GM20431 (cell line): ENCODE data around the gene STIMATE.

Experiments used
- in situ Hi-C: fragments of 300-500 bp; cut with MseI, MboI; formaldehyde crosslinking; loops from one replicate; pipeline ENCODE4 v1.15.0; 2020; ENCODE audit warnings: low sequenced_read_pairs; ENCODE audit not compliant: unreplicated experiment

Gene STIMATE

GRCh38 chr3:52895418-52895817 lies 1.9 kb downstream of the STIMATE start:
- in situ Hi-C loops: no loop called here

GRCh38 chr3:52894756-52895155 lies 2.6 kb downstream of the STIMATE start:
- in situ Hi-C loops: no loop called here

DNA sequence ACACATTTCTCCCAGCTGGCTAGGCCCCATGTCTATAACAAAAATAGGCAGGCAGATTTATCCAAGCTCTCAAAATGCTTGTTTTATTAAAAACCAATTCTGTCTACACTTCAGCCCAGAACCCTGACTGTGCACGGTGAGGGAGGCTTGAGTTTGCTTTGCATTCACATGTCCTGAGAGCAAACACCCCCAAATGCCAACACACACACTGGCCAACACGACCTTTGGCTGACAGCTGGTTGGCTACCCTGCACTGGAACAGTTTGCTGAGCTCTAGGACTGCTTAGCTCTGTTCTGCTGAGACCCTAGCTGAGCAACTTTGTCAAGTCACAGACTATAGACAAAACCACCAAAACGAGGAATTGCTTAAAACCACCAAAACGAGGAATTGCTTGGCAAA lies 3.6 kb downstream of the STIMATE start:
- in situ Hi-C loops: no loop called here

- in situ Hi-C loops: no loop called here
These were observed 4.6 kb downstream of the STIMATE start for GRCh38 chr3:52892625-52893311.

GRCh38 chr3:52892290-52892624 lies 5.1 kb downstream of the STIMATE start:
- in situ Hi-C loops: no loop called here

- in situ Hi-C loops: no loop called here
These were observed 5.7 kb downstream of the STIMATE start for GRCh38 chr3:52891615-52892081.

GRCh38 chr3:52891164-52891563 lies 6.2 kb downstream of the STIMATE start:
- in situ Hi-C loops: no loop called here

- in situ Hi-C loops: no loop called here
These were observed 6.6 kb downstream of the STIMATE start for GRCh38 chr3:52890735-52891134.

DNA sequence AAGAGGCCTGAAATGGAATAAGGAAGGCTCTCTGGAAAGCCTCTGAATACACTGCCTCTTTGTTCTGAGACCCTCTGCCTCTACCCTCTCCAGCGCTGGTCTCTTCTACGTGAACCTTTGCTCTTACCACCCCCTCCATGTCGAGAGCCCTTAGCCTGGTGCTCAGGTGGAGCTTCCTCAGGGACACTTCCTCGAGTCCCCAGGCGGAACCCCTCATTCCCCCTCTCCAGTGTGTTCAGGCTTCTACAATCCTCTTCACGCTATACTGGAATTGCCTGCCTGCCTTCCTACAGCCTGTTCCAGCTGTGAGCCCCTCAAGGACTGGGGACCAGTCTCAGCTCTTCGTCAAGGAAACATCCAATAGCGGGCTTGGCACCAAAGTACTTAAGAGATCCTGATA lies 7.4 kb downstream of the STIMATE start:
- in situ Hi-C loops: no loop called here

DNA sequence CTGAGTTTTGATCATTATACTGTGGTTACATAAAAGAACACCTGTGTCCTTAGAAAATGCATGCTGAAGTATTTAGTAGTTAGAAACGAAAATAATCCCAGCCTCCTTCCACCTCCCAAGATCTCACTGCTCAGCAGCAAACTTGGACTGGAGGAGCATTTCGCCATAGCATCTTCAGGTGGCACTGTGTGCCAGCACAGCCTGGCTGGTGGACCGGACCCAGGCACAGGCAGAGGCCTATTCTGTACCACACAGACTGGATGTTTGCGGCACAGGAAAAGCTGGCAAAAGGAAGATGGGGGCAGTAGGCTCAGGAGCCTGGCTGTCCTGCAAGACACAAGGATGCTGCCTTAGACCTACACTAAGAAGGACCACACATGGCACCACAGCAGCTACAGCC lies 10.2 kb downstream of the STIMATE start:
- in situ Hi-C loops: no loop called here

- in situ Hi-C loops: no loop called here
These were observed 11.2 kb downstream of the STIMATE start for GRCh38 chr3:52886049-52886730.

DNA sequence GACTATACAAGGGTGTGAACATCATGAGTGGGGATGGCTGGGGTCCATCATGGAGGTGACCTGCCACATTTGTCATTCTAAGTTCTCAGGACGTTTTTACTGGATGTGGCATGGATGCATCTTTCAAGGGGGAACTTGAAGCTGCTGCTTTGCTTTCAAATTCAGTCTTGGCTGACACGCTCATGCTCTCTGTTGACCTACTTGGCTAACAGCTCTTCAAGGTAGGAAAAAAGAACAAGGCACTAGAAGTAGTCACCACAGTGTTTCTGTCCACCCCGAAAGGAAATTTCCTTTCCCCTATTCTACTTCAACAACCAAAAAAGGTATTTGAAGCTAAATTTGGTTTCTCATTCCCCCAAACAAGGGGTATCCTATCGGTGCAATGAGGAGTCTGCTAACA lies 15.0 kb downstream of the STIMATE start:
- in situ Hi-C loops: no loop called here

DNA sequence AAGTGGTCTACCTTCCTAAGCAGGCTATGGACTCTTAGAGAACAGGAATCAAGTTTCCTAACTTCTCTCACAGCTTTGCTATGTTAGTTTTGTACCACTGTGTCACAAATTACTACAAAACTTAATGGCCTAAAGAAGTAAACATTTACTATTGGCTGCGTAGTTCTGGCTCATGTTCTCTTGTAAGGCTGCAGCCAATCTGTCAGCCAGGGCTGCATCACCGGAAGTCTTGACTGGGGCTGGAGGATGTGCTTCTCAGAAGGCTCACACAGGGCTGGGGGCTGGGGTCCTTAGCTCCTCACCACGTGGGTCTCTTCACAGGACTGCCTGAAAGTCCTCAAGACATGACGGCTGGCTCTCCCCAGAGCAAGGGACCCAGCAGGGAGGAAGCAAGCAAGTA lies 15.5 kb downstream of the STIMATE start:
- in situ Hi-C loops: no loop called here

GRCh38 chr3:52880474-52880873 lies 16.9 kb downstream of the STIMATE start:
- in situ Hi-C loops: no loop called here

- in situ Hi-C loops: no loop called here
These were observed 17.3 kb downstream of the STIMATE start for GRCh38 chr3:52880047-52880446.

GRCh38 chr3:52879581-52879980 lies 17.8 kb downstream of the STIMATE start:
- in situ Hi-C loops: no loop called here

DNA sequence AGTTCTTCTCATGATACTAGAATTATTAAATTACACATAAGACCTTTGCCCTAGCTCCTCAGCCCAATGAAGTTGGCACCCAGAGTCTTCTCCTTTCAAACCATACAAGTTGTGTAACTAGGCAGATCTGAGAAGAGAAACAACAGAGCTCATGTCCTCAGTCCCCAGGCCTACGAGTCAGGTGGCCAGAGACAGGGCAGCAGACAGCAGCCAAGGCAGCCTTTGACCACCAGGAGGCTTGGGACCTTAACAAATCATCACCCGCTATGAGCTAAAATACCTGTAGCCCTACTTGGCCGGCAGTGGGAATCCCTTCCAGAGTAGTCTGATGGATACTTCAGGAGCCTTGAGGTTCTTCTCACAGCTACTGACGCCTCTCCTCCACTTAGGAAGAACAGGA lies 18.3 kb downstream of the STIMATE start:
- in situ Hi-C loops: no loop called here

DNA sequence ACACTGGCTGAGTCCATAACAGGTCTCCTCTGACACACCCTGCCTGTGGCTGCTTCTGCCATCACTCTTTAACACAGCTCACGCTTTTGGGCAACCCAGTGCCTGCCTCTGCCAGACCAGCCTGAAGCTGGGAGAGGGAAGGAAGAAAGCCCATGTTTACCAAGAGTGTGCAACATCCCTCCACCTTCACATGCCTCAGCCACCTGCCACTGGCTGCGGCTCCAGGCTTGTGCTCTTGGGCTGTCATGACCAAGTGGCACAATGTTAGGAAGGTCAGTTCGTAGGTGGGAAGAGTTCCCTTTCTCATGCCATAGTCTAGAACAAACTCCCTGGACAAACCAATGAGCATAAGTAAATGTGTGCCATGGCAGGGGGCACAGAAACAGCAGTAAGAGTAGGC lies 20.3 kb downstream of the STIMATE start:
- in situ Hi-C loops: no loop called here

GRCh38 chr3:52874864-52875587 lies 22.3 kb downstream of the STIMATE start:
- in situ Hi-C loops: no loop called here

DNA sequence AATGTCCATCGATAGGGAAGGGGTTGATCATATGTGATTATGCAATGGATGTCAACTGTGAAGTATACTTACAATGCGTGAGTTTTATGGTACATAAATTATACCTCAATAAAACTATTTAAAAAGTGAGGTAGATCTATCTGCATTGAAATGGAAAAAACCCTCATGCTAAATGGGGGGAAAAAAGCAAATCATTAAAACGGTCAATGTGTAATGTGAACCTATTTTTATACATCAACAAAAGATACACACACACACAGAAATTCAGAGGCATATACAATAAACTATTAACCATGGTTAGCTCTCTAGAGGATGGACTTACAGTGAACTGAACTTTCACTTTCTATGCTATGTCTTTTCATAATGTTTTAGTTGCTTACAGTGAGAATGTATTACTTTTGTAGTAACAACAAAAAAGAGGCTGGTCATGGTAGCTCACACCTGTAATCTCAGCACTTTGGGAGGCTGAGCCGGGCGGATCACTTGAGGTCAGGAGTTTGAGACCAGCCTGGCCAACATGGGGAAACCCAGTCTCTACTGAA lies 23.1 kb downstream of the STIMATE start:
- in situ Hi-C loops: no loop called here
